ENCODE data around the gene PAK5. TPM values are rescaled to one million over a fixed set of nuclear protein-coding genes. Genes with fewer than 3 reads are reported as not detected.

Gene PAK5
- total RNA-seq, 4 donors from 2014 or later = 0.04 to 0.34 (median 0.24) TPM

- no peaks in the 10 kb centered on the region for H3K27me3 ChIP-seq
- no peak for TF ChIP-seq CTCF (IDR thresholded peaks at IDR 0.05)
- no peak for TF ChIP-seq POLR2A (IDR thresholded peaks at IDR 0.05)
- no peaks in the 10 kb centered on the region for H3K4me1 ChIP-seq
- no peak overlapping the region for H3K27ac ChIP-seq
- no peaks in the 10 kb centered on the region for H3K9me3 ChIP-seq
- 49 to 63% methylated on average over 4 of the region's 4 CpGs for WGBS, 2 donors
- H3K36me3 ChIP-seq = no peaks in the 10 kb centered on the region
- no peak for DNase-seq
- no peak overlapping the region for H3K4me3 ChIP-seq
- intact Hi-C loops (cut with DNase I) = no loop called here
Observed at GRCh38 chr20:9492067-9492466, 346.8 kb downstream of the PAK5 start.

GRCh38 chr20:9491324-9491723 lies 347.6 kb downstream of the PAK5 start:
- H3K4me3 ChIP-seq = no peak overlapping the region
- no peak overlapping the region for H3K27ac ChIP-seq
- H3K9me3 ChIP-seq = no peaks in the 10 kb centered on the region
- DNase-seq = no peak
- intact Hi-C loops (cut with DNase I) = no loop called here
- WGBS, 2 donors = 77 to 86% methylated on average over 1 of the region's 1 CpG
- no peaks in the 10 kb centered on the region for H3K4me1 ChIP-seq
- TF ChIP-seq CTCF (IDR thresholded peaks at IDR 0.05) (no peak), POLR2A (IDR thresholded peaks at IDR 0.05) (no peak)
- no peaks in the 10 kb centered on the region for H3K36me3 ChIP-seq
- H3K27me3 ChIP-seq = no peaks in the 10 kb centered on the region

GRCh38 chr20:9490631-9491030 lies 348.2 kb downstream of the PAK5 start:
- Histone ChIP-seq H3K27me3 (no peaks in the 10 kb centered on the region), H3K36me3 (no peaks in the 10 kb centered on the region), H3K4me1 (no peaks in the 10 kb centered on the region), H3K9me3 (no peaks in the 10 kb centered on the region), H3K4me3 (no peak overlapping the region), H3K27ac (no peak overlapping the region)
- WGBS, 2 donors = 86 to 95% methylated on average over 3 of the region's 3 CpGs
- no peak for DNase-seq
- TF ChIP-seq CTCF (IDR thresholded peaks at IDR 0.05) (no peak), POLR2A (IDR thresholded peaks at IDR 0.05) (no peak)
- intact Hi-C loops (cut with DNase I) = no loop called here

- H3K36me3 ChIP-seq = no peaks in the 10 kb centered on the region
- TF ChIP-seq POLR2A (IDR thresholded peaks at IDR 0.05) (no peak), CTCF (IDR thresholded peaks at IDR 0.05) (no peak)
- 61 to 69% methylated on average over 3 of the region's 3 CpGs for WGBS, 2 donors
- no peaks in the 10 kb centered on the region for H3K27me3 ChIP-seq
- intact Hi-C loops (cut with DNase I) = no loop called here
- no peaks in the 10 kb centered on the region for H3K4me1 ChIP-seq
- DNase-seq = no peak
- H3K27ac ChIP-seq = no peak overlapping the region
- H3K9me3 ChIP-seq = no peaks in the 10 kb centered on the region
- H3K4me3 ChIP-seq = no peak overlapping the region
Observed at GRCh38 chr20:9490161-9490560, 348.7 kb downstream of the PAK5 start.

- Histone ChIP-seq H3K4me3 (no peak overlapping the region), H3K27ac (no peak overlapping the region), H3K27me3 (no peaks in the 10 kb centered on the region), H3K9me3 (no peaks in the 10 kb centered on the region), H3K36me3 (no peaks in the 10 kb centered on the region), H3K4me1 (no peaks in the 10 kb centered on the region)
- no peak for TF ChIP-seq POLR2A (IDR thresholded peaks at IDR 0.05)
- no peak for TF ChIP-seq CTCF (IDR thresholded peaks at IDR 0.05)
- intact Hi-C loops (cut with DNase I) = no loop called here
- DNase-seq = no peak
- 29 to 38% methylated on average over 2 of the region's 2 CpGs for WGBS, 2 donors
Observed at GRCh38 chr20:9488063-9488462, 350.8 kb downstream of the PAK5 start.

Other genes with a start within 250 kb of the PAK5 start
- 1 to 10 TPM; 4.4 to 5.7 (median 5.0) TPM for gene ANKEF1, start 195.9 kb upstream of the PAK5 start, total RNA-seq

Data from esophagus squamous epithelium (tissue), 5 donors.